ENCODE data around the gene ACTR5. TPM values are rescaled to one million over a fixed set of nuclear protein-coding genes. Genes with fewer than 3 reads are reported as not detected.

The ACTR5 gene
- total RNA-seq, 2 experiments from 2014 or later = 11.0 TPM

- Mint-ChIP-seq H3K9me3 (no peaks in the 10 kb centered on the region), H3K4me3 (no peak within 1 kb of the TSS), H3K4me1 (ENCODE audit: low read depth) (peaks cover 43% of the 10 kb centered on the region), H3K27me3 (peaks cover 81% of the 10 kb centered on the region), H3K36me3 (peaks cover under 1% of the 10 kb centered on the region), H3K27ac (no peak within 1 kb of the TSS)
- CTCF ChIA-PET = interaction anchor here (0.5 to 3.2 kb wide), 8 partner anchors 9 to 298 kb away, joined by 3 to 12 read pairs (median 4); no protein-coding TSS in a partner anchor
- POLR2A ChIA-PET = no interaction called here
- intact Hi-C loops (cut with micrococcal nuclease) = loop anchor here (1.0 kb wide), 1 partner anchor 7 kb away; no protein-coding TSS in a partner anchor
- DNase-seq = peak; percentile 11
Measured at GRCh38 chr20:38723848-38724625, 24.2 kb upstream of the ACTR5 start, which contains the start of gene SLC32A1. Gene SLC32A1 (plus strand): TSS chr20:38724486. CDS start chr20:38724725, 239 bp downstream.

- Mint-ChIP-seq H3K27ac (no peak overlapping the region), H3K4me1 (ENCODE audit: low read depth) (peaks cover 50% of the 10 kb centered on the region)
Measured at GRCh38 chr20:38724626-38725147, 23.6 kb upstream of the ACTR5 start.

GRCh38 chr20:38725148-38725901, 22.9 kb upstream of the ACTR5 start:
- ChIA-PET POLR2A (interaction anchor here (1.2 kb wide), 1 partner anchor 8 kb away, joined by 3 read pairs; no protein-coding TSS in a partner anchor), CTCF (interaction anchor here (0.6 to 3.2 kb wide), 14 partner anchors 7 to 349 kb away, joined by 3 to 20 read pairs (median 4); partner anchors contain the start of gene DHX35)
- Mint-ChIP-seq H3K27ac (no peak overlapping the region), H3K4me1 (ENCODE audit: low read depth) (peaks cover 56% of the 10 kb centered on the region), H3K9me3 (no peaks in the 10 kb centered on the region), H3K27me3 (peaks cover 88% of the 10 kb centered on the region), H3K36me3 (peaks cover 3% of the 10 kb centered on the region), H3K4me3 (no peak overlapping the region)
- intact Hi-C loops (cut with micrococcal nuclease) = loop anchor here (5.0 kb wide), 1 partner anchor 237 kb away; the partner anchor contains the start of gene DHX35
- no peak for DNase-seq

More at GRCh38 chr20:38724626-38725147, 23.6 kb upstream of the ACTR5 start:
- Mint-ChIP-seq H3K36me3 (peaks cover 3% of the 10 kb centered on the region), H3K9me3 (no peaks in the 10 kb centered on the region), H3K27me3 (peaks cover 83% of the 10 kb centered on the region), H3K4me3 (no peak overlapping the region)
- POLR2A ChIA-PET = no interaction called here
- CTCF ChIA-PET = interaction anchor here (0.7 to 3.2 kb wide), 10 partner anchors 8 to 326 kb away, joined by 3 to 17 read pairs (median 4); partner anchors contain the start of gene DHX35
- no peak for DNase-seq
- intact Hi-C loops (cut with micrococcal nuclease) = loop anchor here (5.0 kb wide), 1 partner anchor 238 kb away; the partner anchor contains the start of gene DHX35

- Mint-ChIP-seq H3K9me3 (no peaks in the 10 kb centered on the region), H3K27me3 (peaks cover 87% of the 10 kb centered on the region), H3K27ac (no peak overlapping the region), H3K36me3 (peaks cover 3% of the 10 kb centered on the region), H3K4me1 (ENCODE audit: low read depth) (peaks cover 65% of the 10 kb centered on the region), H3K4me3 (no peak overlapping the region)
- ChIA-PET POLR2A (interaction anchor here (1.2 kb wide), 1 partner anchor 9 kb away, joined by 3 read pairs; no protein-coding TSS in a partner anchor), CTCF (interaction anchor here (0.6 to 3.1 kb wide), 12 partner anchors 9 to 348 kb away, joined by 3 to 20 read pairs (median 4); partner anchors contain the start of gene ACTR5)
- peak; percentile 76 for DNase-seq
- intact Hi-C loops (cut with micrococcal nuclease) = loop anchor here (2.0 to 5.0 kb wide), 3 partner anchors 51 to 236 kb away; partner anchors contain the start of gene DHX35
Measured at GRCh38 chr20:38725931-38726803, 22.1 kb upstream of the ACTR5 start.

GRCh38 chr20:38726804-38727606, 21.3 kb upstream of the ACTR5 start:
- H3K9me3 Mint-ChIP-seq = no peaks in the 10 kb centered on the region
- ChIA-PET POLR2A (no interaction called here), CTCF (interaction anchor here (0.6 to 3.1 kb wide), 11 partner anchors 9 to 323 kb away, joined by 3 to 20 read pairs (median 5); partner anchors contain the start of gene ACTR5)
- DNase-seq = peak; percentile 86
- intact Hi-C loops (cut with micrococcal nuclease) = loop anchor here (1.0 to 5.0 kb wide), 4 partner anchors 52 to 235 kb away; partner anchors contain the start of gene DHX35
- no peak overlapping the region for H3K27ac Mint-ChIP-seq
- H3K4me1 Mint-ChIP-seq (ENCODE audit: low read depth) = peaks cover 65% of the 10 kb centered on the region
- peaks cover 82% of the 10 kb centered on the region for H3K27me3 Mint-ChIP-seq
- H3K4me3 Mint-ChIP-seq = peak overlapping the region; percentile 21
- H3K36me3 Mint-ChIP-seq = peaks cover 3% of the 10 kb centered on the region

GRCh38 chr20:38727607-38728190, 20.6 kb upstream of the ACTR5 start:
- DNase-seq = peak; percentile 34
- Mint-ChIP-seq H3K4me3 (peak overlapping the region; percentile 24), H3K9me3 (no peaks in the 10 kb centered on the region), H3K27ac (no peak overlapping the region), H3K4me1 (ENCODE audit: low read depth) (peaks cover 65% of the 10 kb centered on the region), H3K36me3 (peaks cover 3% of the 10 kb centered on the region), H3K27me3 (peaks cover 81% of the 10 kb centered on the region)
- ChIA-PET CTCF (interaction anchor here (0.6 to 6.5 kb wide), 2 partner anchors 21 to 165 kb away, joined by 3 to 37 read pairs; partner anchors contain the start of gene ACTR5), POLR2A (no interaction called here)
- intact Hi-C loops (cut with micrococcal nuclease) = loop anchor here (1.0 to 5.0 kb wide), 4 partner anchors 53 to 235 kb away; partner anchors contain the start of gene DHX35

GRCh38 chr20:38728191-38728781, 20.0 kb upstream of the ACTR5 start:
- ChIA-PET CTCF (interaction anchor here (0.6 to 6.5 kb wide), 6 partner anchors 21 to 165 kb away, joined by 3 to 37 read pairs (median 3); partner anchors contain the start of gene ACTR5), POLR2A (no interaction called here)
- peak overlapping the region; percentile 24 for H3K4me3 Mint-ChIP-seq
- intact Hi-C loops (cut with micrococcal nuclease) = loop anchor here (5.0 kb wide), 1 partner anchor 234 kb away; the partner anchor contains the start of gene DHX35
- H3K27ac Mint-ChIP-seq = no peak overlapping the region
- peaks cover 81% of the 10 kb centered on the region for H3K27me3 Mint-ChIP-seq
- H3K4me1 Mint-ChIP-seq (ENCODE audit: low read depth) = peaks cover 61% of the 10 kb centered on the region
- H3K9me3 Mint-ChIP-seq = no peaks in the 10 kb centered on the region
- peaks cover 3% of the 10 kb centered on the region for H3K36me3 Mint-ChIP-seq
- DNase-seq = no peak

GRCh38 chr20:38728911-38729642, 19.2 kb upstream of the ACTR5 start:
- intact Hi-C loops (cut with micrococcal nuclease) = loop anchor here (5.0 kb wide), 1 partner anchor 233 kb away; the partner anchor contains the start of gene DHX35
- ChIA-PET POLR2A (no interaction called here), CTCF (interaction anchor here (0.7 to 6.5 kb wide), 8 partner anchors 16 to 188 kb away, joined by 3 to 37 read pairs (median 3); partner anchors contain the start of gene ACTR5)
- Mint-ChIP-seq H3K4me3 (no peak overlapping the region), H3K9me3 (no peaks in the 10 kb centered on the region), H3K27ac (peak overlapping the region; percentile 26), H3K36me3 (peaks cover 3% of the 10 kb centered on the region), H3K27me3 (peaks cover 83% of the 10 kb centered on the region), H3K4me1 (ENCODE audit: low read depth) (peaks cover 56% of the 10 kb centered on the region)
- DNase-seq = peak; percentile 29

GRCh38 chr20:38729767-38730166, 18.5 kb upstream of the ACTR5 start:
- peaks cover 3% of the 10 kb centered on the region for H3K36me3 Mint-ChIP-seq
- no peak overlapping the region for H3K4me3 Mint-ChIP-seq
- H3K27me3 Mint-ChIP-seq = peaks cover 82% of the 10 kb centered on the region
- H3K27ac Mint-ChIP-seq = peak overlapping the region; percentile 2
- POLR2A ChIA-PET = no interaction called here
- peak; percentile 18 for DNase-seq
- intact Hi-C loops (cut with micrococcal nuclease) = loop anchor here (5.0 kb wide), 1 partner anchor 233 kb away; the partner anchor contains the start of gene DHX35
- peaks cover 52% of the 10 kb centered on the region for H3K4me1 Mint-ChIP-seq (ENCODE audit: low read depth)
- CTCF ChIA-PET = interaction anchor here (0.7 to 6.5 kb wide), 6 partner anchors 15 to 188 kb away, joined by 3 to 37 read pairs (median 3); partner anchors contain the start of gene ACTR5
- H3K9me3 Mint-ChIP-seq = no peaks in the 10 kb centered on the region

All from activated CD4-positive, alpha-beta memory T cell treated with anti-CD3 and anti-CD28 coated beads for 36 hours (primary cell).